Fibroblast of villous mesenchyme (primary cell): ENCODE measurements around the gene MRPL1. TPM values are rescaled to one million over a fixed set of nuclear protein-coding genes. Genes with fewer than 3 reads are reported as not detected.
A peak's percentile ranks its signal among the peaks of the same experiment; 100 is the strongest.

ENCODE experiments used
- DNase-seq: peaks from one replicate; pipeline ENCODE4 v3.0.0-alpha.2; 2010; ENCODE audit warnings: low read depth
- H3K4me3 ChIP-seq: 2 replicates; pipeline ENCODE4 v1.5.1; 2011; ENCODE audit warnings: low read depth, mild to moderate bottlenecking, low read length
- CTCF ChIP-seq: IDR thresholded peaks from 2 replicates; pipeline ENCODE4 v1.5.1; 2012; ENCODE audit warnings: low read depth, mild to moderate bottlenecking, low read length; ENCODE audit not compliant: insufficient read depth
- total RNA-seq: library from RNA; depleted of rRNA; stranded (reverse); fragments of >200 nt; gene quantifications from 2 replicates; pipeline ENCODE4 v1.2.3, GENCODE V29; 2012

MRPL1 gene
- total RNA-seq, 1 donor = 42.3 TPM

- TF ChIP-seq CTCF = no peak
- no peak for DNase-seq
- no peak overlapping the region for H3K4me3 ChIP-seq
These were observed 50.7 kb downstream of the MRPL1 start for GRCh38 chr4:77913348-77913747.

- TF ChIP-seq CTCF = no peak
These were observed 54.4 kb downstream of the MRPL1 start for GRCh38 chr4:77917075-77917474.

DNA sequence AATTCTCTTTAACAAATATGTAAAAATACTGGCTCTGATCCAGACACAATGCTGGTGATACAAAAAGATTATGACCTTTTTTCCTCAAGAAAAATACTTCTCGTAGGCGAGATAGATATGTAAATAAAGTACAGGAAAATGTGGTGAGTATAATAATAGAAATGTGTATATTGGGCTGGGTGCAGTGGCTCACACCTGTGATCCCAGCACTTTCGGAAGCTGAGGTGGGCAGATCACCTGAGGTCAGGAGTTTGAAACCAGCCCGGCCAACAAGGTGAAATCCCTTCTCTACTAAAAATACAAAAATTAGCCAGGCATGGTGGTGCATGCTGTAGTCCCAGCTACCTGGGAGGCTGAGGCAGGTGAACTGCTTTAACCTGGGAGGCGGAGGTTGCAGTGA lies 55.0 kb downstream of the MRPL1 start:
- no peak overlapping the region for H3K4me3 ChIP-seq
- no peak for DNase-seq
- TF ChIP-seq CTCF = no peak

More at GRCh38 chr4:77917075-77917474, 54.4 kb downstream of the MRPL1 start:
- DNase-seq = no peak
- H3K4me3 ChIP-seq = no peak overlapping the region

DNA sequence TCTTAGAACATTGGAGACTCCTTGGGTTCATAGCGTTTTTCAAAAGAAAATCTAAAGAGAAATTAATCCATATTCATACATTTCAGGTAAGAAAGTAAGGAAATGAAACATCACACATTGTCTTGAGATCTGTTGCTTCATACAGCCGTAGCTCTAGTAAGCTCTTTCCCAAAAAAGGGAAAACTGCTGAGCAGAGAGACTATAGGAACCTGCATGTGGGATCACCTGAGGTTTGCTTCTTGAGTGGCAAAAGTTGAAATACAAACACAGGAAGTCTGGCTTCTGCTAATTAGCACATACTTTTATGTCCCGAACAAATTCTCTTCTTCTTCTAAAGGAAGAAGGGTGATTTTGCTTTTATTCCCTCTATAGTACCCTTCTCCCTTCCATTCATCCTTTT lies 57.7 kb downstream of the MRPL1 start:
- H3K4me3 ChIP-seq = no peak overlapping the region
- TF ChIP-seq CTCF = no peak
- no peak for DNase-seq

DNA sequence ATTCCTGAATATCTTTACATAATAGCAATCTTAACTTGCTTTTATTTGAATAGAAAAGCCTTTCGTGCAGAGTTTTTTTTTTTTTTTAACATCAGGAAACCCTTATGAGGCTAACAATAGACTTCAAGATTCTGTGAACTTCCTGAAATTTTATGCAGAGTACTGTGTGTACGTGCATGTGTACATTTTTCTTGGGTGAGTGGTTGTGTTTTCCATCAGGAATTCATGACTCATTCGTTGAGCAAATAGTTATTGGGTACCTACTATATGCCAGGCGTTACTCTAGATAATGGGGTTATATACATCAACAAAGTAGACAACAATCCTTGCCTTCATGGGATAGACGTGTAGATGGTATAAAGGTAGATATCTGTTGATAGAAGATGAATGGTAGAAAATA lies 59.1 kb downstream of the MRPL1 start:
- DNase-seq = peak; percentile 84
- TF ChIP-seq CTCF = no peak
- no peak overlapping the region for H3K4me3 ChIP-seq

DNA sequence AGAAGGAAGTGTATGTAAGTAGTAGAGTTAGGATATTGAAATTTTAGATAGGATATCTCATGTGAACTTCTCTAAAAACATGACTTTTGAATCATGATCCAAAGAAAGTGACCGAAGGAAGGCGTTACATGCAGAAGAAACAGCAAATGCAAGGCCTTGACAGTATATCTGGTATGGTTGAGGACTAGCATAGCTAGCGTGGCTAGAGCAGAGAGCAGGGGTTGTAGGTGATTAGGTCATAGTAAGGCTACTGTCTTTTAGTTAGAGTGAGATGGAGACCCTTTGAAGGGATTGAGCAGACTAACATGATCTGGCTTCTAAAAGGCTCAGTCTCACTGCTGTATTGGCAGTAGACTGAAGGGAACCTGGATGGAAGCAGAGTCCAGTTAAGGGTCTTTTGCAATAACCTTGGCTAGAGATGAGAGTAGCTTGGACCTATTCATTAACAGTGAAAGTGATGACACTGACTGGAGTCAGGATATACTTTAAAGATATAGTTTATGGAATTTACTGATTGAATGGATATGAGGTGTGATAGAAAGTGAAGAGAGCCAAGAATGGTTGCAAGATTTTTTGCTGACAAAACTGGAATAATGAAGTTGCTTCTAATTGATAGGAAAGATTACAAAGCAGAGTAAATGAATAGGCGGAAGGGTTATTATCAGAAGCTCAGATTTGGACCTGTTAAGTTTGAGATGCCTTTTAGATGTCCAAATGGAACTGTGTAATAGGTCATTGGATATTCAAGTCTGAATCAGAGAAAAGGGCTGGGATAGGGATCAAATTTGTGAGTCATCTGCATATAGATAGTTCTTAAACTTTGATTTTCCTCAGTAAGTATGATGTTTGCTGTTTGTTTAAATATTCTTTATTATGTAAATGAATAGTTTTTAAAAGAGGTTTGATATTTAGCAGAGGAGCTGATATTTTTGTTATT lies 59.8 kb downstream of the MRPL1 start:
- H3K4me3 ChIP-seq = no peak overlapping the region
- DNase-seq = no peak
- TF ChIP-seq CTCF = no peak
